GM12878 (cell line): Measurements from ENCODE around the gene PROX1. TPM values are rescaled to one million over a fixed set of nuclear protein-coding genes. Genes with fewer than 3 reads are reported as not detected.

ENCODE experiments used
- ATAC-seq: fragments of 200-7000 bp; cut with Tn5 transposase; 3 replicates; pipeline ENCODE4 v1.9.1; 2020; ENCODE audit warnings: mild to moderate bottlenecking, moderate library complexity
- BruUV-seq: library from RNA; stranded (reverse); fragments of 400-500 nt; replicated peaks from 2 replicates; lab custom pipeline; 2021; lab: Mats Ljungman, UMichigan
- CTCF ChIA-PET: fragments of 300-600 bp; sonication (Branson Sonifier 250); formaldehyde crosslinking; extraction: SDS; loops from one replicate; lab custom pipeline; 2021; ENCODE audit warnings: inconsistent platforms; lab: Yijun Ruan, JAX
- POLR2A ChIA-PET: fragments of 350-600 bp; formaldehyde crosslinking; extraction: SDS; loops from one replicate; lab custom pipeline; 2021; ENCODE audit warnings: inconsistent platforms; lab: Charles Lee
- RAD21 ChIA-PET: fragments of 300-600 bp; sonication (Branson Sonifier 250); formaldehyde crosslinking; loops from one replicate; lab custom pipeline; 2023; ENCODE audit warnings: antibody characterized with exemption; ENCODE audit not compliant: unreplicated experiment; lab: Charles Lee
- SMC1A ChIA-PET: fragments of 300-600 bp; sonication (Branson Sonifier 250); formaldehyde crosslinking; loops from one replicate; lab custom pipeline; 2023; ENCODE audit not compliant: unreplicated experiment, uncharacterized antibody; lab: Charles Lee
- DNase-seq: peaks from one replicate; pipeline ENCODE4 v3.0.0-alpha.2; 2011; ENCODE audit warnings: low read depth, low spot score
- FAIRE-seq: peaks from 3 replicates; lab custom pipeline; 2011; peaks lifted over from hg19 to GRCh38; lab: Jason Lieb, UNC
- H2AFZ ChIP-seq: 2 replicates; pipeline ENCODE4 v1.6.0; 2011; ENCODE audit warnings: low read depth, low read length, control low read depth; ENCODE audit not compliant: control insufficient read depth
- H3K27ac ChIP-seq: 2 replicates; pipeline ENCODE4 v1.5.1; 2011; ENCODE audit warnings: control low read depth; ENCODE audit not compliant: control insufficient read depth, insufficient read depth
- H3K27me3 ChIP-seq, 2 experiments: replicated peaks in 1 of 2; 2 replicates each; pipeline versions ENCODE4 v1.6.0 to v1.6.1; 2011; ENCODE audit warnings: low read length in 1 of 2; ENCODE audit not compliant: control insufficient read depth in 2 of 2, insufficient read depth in 2 of 2
- H3K36me3 ChIP-seq, 2 experiments: 2 replicates each; pipeline ENCODE4 v1.5.1; 2011; ENCODE audit warnings: low read length in 1 of 2; ENCODE audit not compliant: control insufficient read depth in 2 of 2, insufficient read depth in 2 of 2
- H3K4me1 ChIP-seq: 2 replicates; pipeline ENCODE4 v1.6.1; 2011; ENCODE audit warnings: mild to moderate bottlenecking, low read length, moderate library complexity, mixed read lengths; ENCODE audit not compliant: control insufficient read depth, insufficient read depth
- H3K4me2 ChIP-seq: 2 replicates; pipeline ENCODE4 v1.6.0; 2011; ENCODE audit warnings: control low read depth; ENCODE audit not compliant: control insufficient read depth, insufficient read depth
- H3K4me3 ChIP-seq: fragments of 200-600 bp; sonication (generic); 2 replicates; pipeline ENCODE4 v1.5.1; 2016
- H3K79me2 ChIP-seq: 2 replicates; pipeline ENCODE4 v1.6.0; 2011; ENCODE audit warnings: low read length; ENCODE audit not compliant: control insufficient read depth, insufficient read depth
- H3K9ac ChIP-seq: 2 replicates; pipeline ENCODE4 v1.8.0; 2011; ENCODE audit warnings: low read length, control low read depth, mixed read lengths; ENCODE audit not compliant: control insufficient read depth, insufficient read depth
- H3K9me3 ChIP-seq: replicated peaks from 3 replicates; pipeline ENCODE4 v1.5.1; 2011; ENCODE audit warnings: mild to moderate bottlenecking, low read length; ENCODE audit not compliant: control insufficient read depth, insufficient read depth
- H4K20me1 ChIP-seq: 2 replicates; pipeline ENCODE4 v1.6.0; 2011; ENCODE audit not compliant: control insufficient read depth, insufficient read depth
- FOXM1 ChIP-seq: IDR thresholded peaks from 2 replicates; pipeline ENCODE4 v1.6.1; 2012; ENCODE audit warnings: low read depth, mild to moderate bottlenecking, inconsistent platforms, low read length, moderate library complexity
- GATAD2B ChIP-seq: fragments of 450-650 bp; conservative IDR thresholded peaks from 2 replicates; pipeline ENCODE4 v1.6.1; 2017; ENCODE audit warnings: low read depth, mild to moderate bottlenecking, moderate library complexity
- NR2C1 ChIP-seq: fragments of 450-650 bp; IDR thresholded peaks from 2 replicates; pipeline ENCODE4 v1.6.1; 2017; ENCODE audit warnings: antibody characterized with exemption, mild to moderate bottlenecking, moderate library complexity
- RAD51 ChIP-seq: fragments of 450-650 bp; IDR thresholded peaks from 2 replicates; pipeline ENCODE4 v1.6.1; 2016; ENCODE audit warnings: moderate library complexity, mild to moderate bottlenecking, inconsistent platforms
- RB1 ChIP-seq: fragments of 450-650 bp; formaldehyde crosslinking; IDR thresholded peaks from 2 replicates; pipeline ENCODE4 v1.6.1; 2017; ENCODE audit warnings: mild to moderate bottlenecking, borderline replicate concordance
- YBX1 ChIP-seq: fragments of 450-650 bp; IDR thresholded peaks from 2 replicates; pipeline ENCODE4 v1.6.1; 2016; ENCODE audit warnings: antibody characterized with exemption
- ZNF384 ChIP-seq: IDR thresholded peaks from 2 replicates; pipeline ENCODE4 v1.6.1; 2012; ENCODE audit warnings: low read depth, mild to moderate bottlenecking, low read length, improper control_type of control experiment, borderline replicate concordance
- ZSCAN29 ChIP-seq: fragments of 450-650 bp; IDR thresholded peaks from 2 replicates; pipeline ENCODE4 v1.6.1; 2017; ENCODE audit warnings: mild to moderate bottlenecking, moderate library complexity
- WGBS: methylation state at CpG from one replicate; pipeline ENCODE4 v1.1.6; 2016; ENCODE audit warnings: low lambda C conversion rate; ENCODE audit not compliant: insufficient replicate concordance, insufficient coverage; ENCODE audit errors: missing lambda C conversion rate; 5-methylcytosine and 5-hydroxymethylcytosine counted together
- in situ Hi-C: fragments of 300-500 bp; cut with MboI; formaldehyde crosslinking; loops from 9 replicates; pipeline ENCODE4 v1.14.3; 2018; ENCODE audit warnings: mixed read lengths
- intact Hi-C: fragments of 100-400 bp; cut with micrococcal nuclease; formaldehyde crosslinking; loops from one replicate; pipeline ENCODE4 v1.14.2; 2022; ENCODE audit not compliant: unreplicated experiment
- polyA plus RNA-seq, 11 experiments: library from polyadenylated mRNA; depleted of rRNA in 4 of 11; unstranded in 6 of 11; stranded (reverse) in 5 of 11; fragments of >200 nt; fragmentation: Nextera tagmentation in 4 of 11; fragmentation: Illumina TruSeq in 1 of 11; extraction: Ambion mirVana in 4 of 11; extraction: Trizol in 1 of 11; gene quantifications; 1 replicate in 1 of 11; 2 replicates in 10 of 11; pipeline versions ENCODE4 v1.2.1 to v1.2.3, GENCODE V29; 2011 to 2016; ENCODE audit warnings: inconsistent platforms in 2 of 11, missing spikeins in 2 of 11, low read depth in 1 of 11
- total RNA-seq, 4 experiments: library from RNA; depleted of rRNA in 3 of 4; stranded (reverse); fragments of >200 nt in 3 of 4; fragmentation: Illumina TruSeq in 1 of 4; extraction: Trizol in 1 of 4; gene quantifications; 2 replicates each; pipeline versions ENCODE4 v1.2.1 to v1.2.3, GENCODE V29; 2013 to 2021
- TF ChIP-seq, protein P1 (sequence below): fragments of 450-650 bp; IDR thresholded peaks from 2 replicates; pipeline ENCODE4 v1.6.1; 2017; ENCODE audit warnings: borderline replicate concordance
- TF ChIP-seq, protein P2 (sequence below): fragments of 450-650 bp; IDR thresholded peaks from 2 replicates; pipeline ENCODE4 v1.6.1; 2017; ENCODE audit warnings: mild to moderate bottlenecking, moderate library complexity
- TF ChIP-seq, protein P3 (sequence below): IDR thresholded peaks from 2 replicates; pipeline ENCODE4 v1.6.1; 2011; ENCODE audit warnings: borderline replicate concordance, low read depth, mild to moderate bottlenecking, moderate library complexity, low read length; ENCODE audit not compliant: insufficient read depth, poor library complexity, severe bottlenecking

The PROX1 gene
- total and polyA plus RNA-seq, 10 of the 15 experiments (the other 5 are each of a cell fraction or from before 2014, with no cell fraction given) = under 0.01 to 0.44 (median 0.03) TPM; not detected in 4

DNA sequence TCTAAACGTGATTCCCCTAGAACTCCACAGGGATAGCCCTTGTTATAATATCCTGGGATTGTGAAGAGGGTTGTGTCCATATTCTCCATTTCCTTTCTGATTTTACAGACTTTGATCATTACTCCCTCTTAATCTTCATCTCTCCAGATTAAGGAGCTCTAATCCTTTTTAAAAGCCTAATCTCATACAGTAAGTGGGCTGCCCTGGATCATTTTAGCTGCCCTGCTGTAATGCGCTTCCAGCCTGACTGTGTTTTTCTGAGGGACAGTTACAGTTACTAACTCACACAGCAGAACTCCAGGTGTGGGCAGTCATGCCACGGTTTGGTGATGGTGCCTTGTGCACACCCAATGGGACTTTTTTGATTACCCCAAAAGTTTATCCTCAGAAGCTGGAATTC is 33.5 kb downstream of the PROX1 start:
- WGBS = 35% methylated on average over 3 of the region's 3 CpGs
- ATAC-seq (no peak), DNase-seq (no peak), FAIRE-seq (no peak)
- ChIA-PET RAD21 (no interaction called here), SMC1A (interaction anchor here (1.7 kb wide), 1 partner anchor 19 kb away, joined by 3 read pairs; no protein-coding TSS in a partner anchor), CTCF (no interaction called here), POLR2A (no interaction called here)
- intact Hi-C loops = no loop called here
- Histone ChIP-seq H3K4me2 (no peak overlapping the region), H3K9me3 (no peaks in the 10 kb centered on the region), H3K4me3 (no peak overlapping the region), H3K79me2 (no peaks in the 10 kb centered on the region), H4K20me1 (no peaks in the 10 kb centered on the region), H3K27me3 (0 out of 4 replicates have a peak, but pooled peaks cover 0 to 2% of the 10 kb centered on the region in 2 experiments), H3K36me3 (no peaks in the 10 kb centered on the region), H3K9ac (no peak overlapping the region), H3K4me1 (no peaks in the 10 kb centered on the region), H2AFZ (no peak overlapping the region), H3K27ac (no peak overlapping the region)
- TF ChIP-seq FOXM1 = no peak
- no peak for TF ChIP-seq YBX1
- TF ChIP-seq ZSCAN29 = no peak
- no peak for TF ChIP-seq RAD51
- TF ChIP-seq ZNF384 = no peak
- BruUV-seq = no TSS peak
- in situ Hi-C loops = no loop called here

DNA sequence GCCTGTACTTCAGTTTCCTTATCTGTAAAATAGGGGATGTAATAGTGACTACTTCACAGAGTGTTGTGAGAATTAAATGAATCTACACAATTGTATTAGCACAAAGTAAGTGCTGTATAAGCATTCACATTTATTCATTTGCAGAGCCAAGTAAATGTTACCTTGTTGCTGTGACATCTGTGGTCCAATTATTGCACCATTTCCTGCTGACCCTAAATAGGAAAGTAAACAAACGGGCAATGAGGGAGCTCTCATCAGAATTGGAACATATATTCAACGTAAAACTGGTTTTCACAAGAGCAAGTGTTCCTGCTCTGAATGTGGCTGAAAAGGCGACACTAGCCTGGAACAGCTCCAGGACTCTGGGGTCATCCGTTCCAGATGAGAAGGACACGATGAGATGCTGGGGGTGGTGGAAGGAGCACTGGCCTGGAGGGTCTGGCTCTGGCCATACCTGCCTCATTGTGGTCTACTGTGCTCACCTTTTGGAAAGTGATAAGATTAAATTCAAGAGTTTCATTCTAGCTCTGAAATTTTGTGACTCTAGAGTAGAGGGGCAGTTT is 34.5 kb downstream of the PROX1 start:
- no peaks in the 10 kb centered on the region for H3K9me3 ChIP-seq
- WGBS = 15% methylated on average over 5 of the region's 5 CpGs
- H2AFZ ChIP-seq = no peak overlapping the region
- RAD21 ChIA-PET = no interaction called here
- H3K27me3 ChIP-seq = 0 out of 4 replicates have a peak, but pooled peaks cover 0 to 2% of the 10 kb centered on the region in 2 experiments
- BruUV-seq = no TSS peak
- H3K4me1 ChIP-seq = no peaks in the 10 kb centered on the region
- DNase-seq = no peak
- H3K4me3 ChIP-seq = no peak overlapping the region
- CTCF ChIA-PET = no interaction called here
- no peak overlapping the region for H3K9ac ChIP-seq
- SMC1A ChIA-PET = interaction anchor here (1.7 kb wide), 1 partner anchor 20 kb away, joined by 3 read pairs; no protein-coding TSS in a partner anchor
- no peaks in the 10 kb centered on the region for H3K79me2 ChIP-seq
- intact Hi-C loops = no loop called here
- POLR2A ChIA-PET = no interaction called here
- H4K20me1 ChIP-seq = no peaks in the 10 kb centered on the region
- H3K27ac ChIP-seq = no peak overlapping the region
- FAIRE-seq = no peak
- no peak overlapping the region for H3K4me2 ChIP-seq
- in situ Hi-C loops = no loop called here
- no peaks in the 10 kb centered on the region for H3K36me3 ChIP-seq
- no peak for ATAC-seq
- TF ChIP-seq GATAD2B = no peak
- TF ChIP-seq RB1 = no peak
- TF ChIP-seq NR2C1 = no peak
- TF ChIP-seq, protein P1, sequence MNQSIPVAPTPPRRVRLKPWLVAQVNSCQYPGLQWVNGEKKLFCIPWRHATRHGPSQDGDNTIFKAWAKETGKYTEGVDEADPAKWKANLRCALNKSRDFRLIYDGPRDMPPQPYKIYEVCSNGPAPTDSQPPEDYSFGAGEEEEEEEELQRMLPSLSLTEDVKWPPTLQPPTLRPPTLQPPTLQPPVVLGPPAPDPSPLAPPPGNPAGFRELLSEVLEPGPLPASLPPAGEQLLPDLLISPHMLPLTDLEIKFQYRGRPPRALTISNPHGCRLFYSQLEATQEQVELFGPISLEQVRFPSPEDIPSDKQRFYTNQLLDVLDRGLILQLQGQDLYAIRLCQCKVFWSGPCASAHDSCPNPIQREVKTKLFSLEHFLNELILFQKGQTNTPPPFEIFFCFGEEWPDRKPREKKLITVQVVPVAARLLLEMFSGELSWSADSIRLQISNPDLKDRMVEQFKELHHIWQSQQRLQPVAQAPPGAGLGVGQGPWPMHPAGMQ = no peak
- TF ChIP-seq, protein P2, sequence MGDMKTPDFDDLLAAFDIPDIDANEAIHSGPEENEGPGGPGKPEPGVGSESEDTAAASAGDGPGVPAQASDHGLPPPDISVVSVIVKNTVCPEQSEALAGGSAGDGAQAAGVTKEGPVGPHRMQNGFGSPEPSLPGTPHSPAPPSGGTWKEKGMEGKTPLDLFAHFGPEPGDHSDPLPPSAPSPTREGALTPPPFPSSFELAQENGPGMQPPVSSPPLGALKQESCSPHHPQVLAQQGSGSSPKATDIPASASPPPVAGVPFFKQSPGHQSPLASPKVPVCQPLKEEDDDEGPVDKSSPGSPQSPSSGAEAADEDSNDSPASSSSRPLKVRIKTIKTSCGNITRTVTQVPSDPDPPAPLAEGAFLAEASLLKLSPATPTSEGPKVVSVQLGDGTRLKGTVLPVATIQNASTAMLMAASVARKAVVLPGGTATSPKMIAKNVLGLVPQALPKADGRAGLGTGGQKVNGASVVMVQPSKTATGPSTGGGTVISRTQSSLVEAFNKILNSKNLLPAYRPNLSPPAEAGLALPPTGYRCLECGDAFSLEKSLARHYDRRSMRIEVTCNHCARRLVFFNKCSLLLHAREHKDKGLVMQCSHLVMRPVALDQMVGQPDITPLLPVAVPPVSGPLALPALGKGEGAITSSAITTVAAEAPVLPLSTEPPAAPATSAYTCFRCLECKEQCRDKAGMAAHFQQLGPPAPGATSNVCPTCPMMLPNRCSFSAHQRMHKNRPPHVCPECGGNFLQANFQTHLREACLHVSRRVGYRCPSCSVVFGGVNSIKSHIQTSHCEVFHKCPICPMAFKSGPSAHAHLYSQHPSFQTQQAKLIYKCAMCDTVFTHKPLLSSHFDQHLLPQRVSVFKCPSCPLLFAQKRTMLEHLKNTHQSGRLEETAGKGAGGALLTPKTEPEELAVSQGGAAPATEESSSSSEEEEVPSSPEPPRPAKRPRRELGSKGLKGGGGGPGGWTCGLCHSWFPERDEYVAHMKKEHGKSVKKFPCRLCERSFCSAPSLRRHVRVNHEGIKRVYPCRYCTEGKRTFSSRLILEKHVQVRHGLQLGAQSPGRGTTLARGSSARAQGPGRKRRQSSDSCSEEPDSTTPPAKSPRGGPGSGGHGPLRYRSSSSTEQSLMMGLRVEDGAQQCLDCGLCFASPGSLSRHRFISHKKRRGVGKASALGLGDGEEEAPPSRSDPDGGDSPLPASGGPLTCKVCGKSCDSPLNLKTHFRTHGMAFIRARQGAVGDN = no peak
- TF ChIP-seq, protein P3, sequence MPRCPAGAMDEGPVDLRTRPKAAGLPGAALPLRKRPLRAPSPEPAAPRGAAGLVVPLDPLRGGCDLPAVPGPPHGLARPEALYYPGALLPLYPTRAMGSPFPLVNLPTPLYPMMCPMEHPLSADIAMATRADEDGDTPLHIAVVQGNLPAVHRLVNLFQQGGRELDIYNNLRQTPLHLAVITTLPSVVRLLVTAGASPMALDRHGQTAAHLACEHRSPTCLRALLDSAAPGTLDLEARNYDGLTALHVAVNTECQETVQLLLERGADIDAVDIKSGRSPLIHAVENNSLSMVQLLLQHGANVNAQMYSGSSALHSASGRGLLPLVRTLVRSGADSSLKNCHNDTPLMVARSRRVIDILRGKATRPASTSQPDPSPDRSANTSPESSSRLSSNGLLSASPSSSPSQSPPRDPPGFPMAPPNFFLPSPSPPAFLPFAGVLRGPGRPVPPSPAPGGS = no peak
